Psoas muscle (tissue), 8 donors: Measurements from ENCODE around the gene STAB2. TPM values are rescaled to one million over a fixed set of nuclear protein-coding genes. Genes with fewer than 3 reads are reported as not detected.

Experiments
- ATAC-seq, 4 donors: fragments of 200-7000 bp; cut with Tn5 transposase; one replicate each; pipeline ENCODE4 v1.9.1; 2020; ENCODE audit warnings: moderate library complexity in 3 of 4, mild to moderate bottlenecking in 2 of 4
- DNase-seq, 2 donors: peaks; one replicate each; pipeline ENCODE4 v3.0.0-alpha.2; 2020
- H3K27ac ChIP-seq: fragments of 200-600 bp; one replicate; pipeline ENCODE4 v1.8.0; 2022
- H3K27me3 ChIP-seq, 3 donors: fragments of 200-600 bp in 1 of 3; one replicate each; pipeline versions ENCODE4 v1.6.1 to v1.8.0; 2013 to 2022; ENCODE audit warnings: low read length in 2 of 3, mild to moderate bottlenecking in 2 of 3, moderate library complexity in 1 of 3; ENCODE audit not compliant: insufficient read depth in 3 of 3
- H3K36me3 ChIP-seq, 2 donors: fragments of 200-600 bp in 1 of 2; one replicate each; pipeline versions ENCODE4 v1.6.1 to v1.8.0; 2013 to 2022; ENCODE audit warnings: low read depth in 1 of 2, mild to moderate bottlenecking in 1 of 2, moderate library complexity in 1 of 2; ENCODE audit not compliant: insufficient read depth in 1 of 2
- H3K4me1 ChIP-seq: fragments of 200-600 bp; one replicate; pipeline ENCODE4 v1.8.0; 2022
- H3K4me3 ChIP-seq: fragments of 200-600 bp; one replicate; pipeline ENCODE4 v1.8.0; 2022; ENCODE audit warnings: mild to moderate bottlenecking
- H3K9me3 ChIP-seq: fragments of 200-600 bp; one replicate; pipeline ENCODE4 v1.8.0; 2022
- whole genome bisulfite sequencing, 3 donors: extraction: QIAGEN DNeasy Blood & Tissue Kit; methylation state at CpG; one replicate each; pipeline versions ENCODE4 v1.1.6 to v1.1.7; 2013; 5-methylcytosine and 5-hydroxymethylcytosine counted together
- intact Hi-C, 2 donors: fragments of 100-400 bp; cut with DNase I; formaldehyde crosslinking; loops; one replicate each; pipeline versions ENCODE4 v1.11.0 to v1.14.2; 2022
- polyA plus RNA-seq, 3 donors: library from polyadenylated mRNA; stranded (reverse); fragments of 200-250 nt; gene quantifications; one replicate each; pipeline ENCODE4 v1.2.3, GENCODE V29; 2013
- total RNA-seq, 4 donors: library from RNA; stranded (reverse); fragmentation: NEBNext Ultra II Directional in 2 of 4; extraction: Animal tissue kit (Norgen Biotek cat#: 25700) in 2 of 4; gene quantifications; one replicate each; pipeline versions ENCODE4 v1.2.1 to v1.2.4, GENCODE V29; 2021 to 2023
- TF ChIP-seq, protein P1 (sequence below): fragments of 200-600 bp; IDR thresholded peaks from one replicate; pipeline ENCODE4 v1.8.0; 2022; ENCODE audit warnings: antibody characterized with exemption
- donor health status: healthy with polysubstance abuse.
- donor health status: DM: no; HTN: no; CAD: no; lungs with moderate emphysema.
- donor health status: Bipolar disorder and iron deficiency.
- donor health status: healthy.
- donor health status: DM: yes; HTN: yes; CAD: no.
- donor health status: DM: no; HTN: no; CAD: no.
- donor health status: DM: no; HTN: no; CAD: no.
- donor health status: DM: yes; HTN: yes; CAD: no.

STAB2 gene
- total and polyA plus RNA-seq, 7 donors, result under 0.01 to 0.32 (median 0.06) TPM; not detected in 2

DNA sequence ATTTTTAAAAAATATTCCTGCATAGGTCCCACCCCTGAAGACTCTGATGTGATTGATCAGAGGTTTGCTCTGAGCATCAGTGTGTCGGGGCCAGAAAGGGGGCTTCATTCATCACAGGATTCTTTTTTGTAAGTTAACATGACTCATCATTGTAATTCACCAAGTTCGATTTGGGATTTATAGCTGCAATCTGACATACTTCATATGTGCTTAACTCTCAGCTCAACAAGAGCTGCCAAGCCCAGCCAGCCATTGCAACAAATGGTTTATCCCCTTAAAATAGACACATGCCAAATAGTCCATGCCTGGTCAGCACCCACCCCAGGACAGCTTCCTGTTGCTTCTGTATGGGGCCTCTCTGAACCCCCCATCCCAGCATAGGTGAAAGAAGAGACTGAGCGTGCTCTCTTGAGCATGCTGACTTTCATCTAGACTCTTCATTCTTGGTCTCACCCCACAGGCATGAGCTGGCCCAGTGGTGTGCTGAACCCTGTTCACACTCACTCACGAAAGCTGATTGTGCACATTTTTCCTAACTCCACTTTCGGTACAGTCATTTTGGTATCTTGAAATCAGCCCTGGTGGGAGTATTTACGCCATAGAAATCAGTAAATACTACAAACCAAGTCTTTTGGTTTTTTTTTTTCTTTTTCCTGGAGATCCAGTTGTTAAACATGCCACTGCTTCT is 101.4 kb downstream of the STAB2 start:
- 77 to 79% (median 78%) methylated on average over 6 of the region's 6 CpGs for WGBS, 3 donors
- H3K27me3 ChIP-seq, result no peaks in the 10 kb centered on the region
- H3K4me1 ChIP-seq, result no peaks in the 10 kb centered on the region
- H3K9me3 ChIP-seq, result no peaks in the 10 kb centered on the region
- intact Hi-C loops, result no loop called here
- ATAC-seq (no peak), DNase-seq (no peak)
- H3K36me3 ChIP-seq, result no peaks in the 10 kb centered on the region
- H3K27ac ChIP-seq, result no peak overlapping the region
- H3K4me3 ChIP-seq, result no peak overlapping the region
- TF ChIP-seq, protein P1, sequence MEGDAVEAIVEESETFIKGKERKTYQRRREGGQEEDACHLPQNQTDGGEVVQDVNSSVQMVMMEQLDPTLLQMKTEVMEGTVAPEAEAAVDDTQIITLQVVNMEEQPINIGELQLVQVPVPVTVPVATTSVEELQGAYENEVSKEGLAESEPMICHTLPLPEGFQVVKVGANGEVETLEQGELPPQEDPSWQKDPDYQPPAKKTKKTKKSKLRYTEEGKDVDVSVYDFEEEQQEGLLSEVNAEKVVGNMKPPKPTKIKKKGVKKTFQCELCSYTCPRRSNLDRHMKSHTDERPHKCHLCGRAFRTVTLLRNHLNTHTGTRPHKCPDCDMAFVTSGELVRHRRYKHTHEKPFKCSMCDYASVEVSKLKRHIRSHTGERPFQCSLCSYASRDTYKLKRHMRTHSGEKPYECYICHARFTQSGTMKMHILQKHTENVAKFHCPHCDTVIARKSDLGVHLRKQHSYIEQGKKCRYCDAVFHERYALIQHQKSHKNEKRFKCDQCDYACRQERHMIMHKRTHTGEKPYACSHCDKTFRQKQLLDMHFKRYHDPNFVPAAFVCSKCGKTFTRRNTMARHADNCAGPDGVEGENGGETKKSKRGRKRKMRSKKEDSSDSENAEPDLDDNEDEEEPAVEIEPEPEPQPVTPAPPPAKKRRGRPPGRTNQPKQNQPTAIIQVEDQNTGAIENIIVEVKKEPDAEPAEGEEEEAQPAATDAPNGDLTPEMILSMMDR, result no peak

DNA sequence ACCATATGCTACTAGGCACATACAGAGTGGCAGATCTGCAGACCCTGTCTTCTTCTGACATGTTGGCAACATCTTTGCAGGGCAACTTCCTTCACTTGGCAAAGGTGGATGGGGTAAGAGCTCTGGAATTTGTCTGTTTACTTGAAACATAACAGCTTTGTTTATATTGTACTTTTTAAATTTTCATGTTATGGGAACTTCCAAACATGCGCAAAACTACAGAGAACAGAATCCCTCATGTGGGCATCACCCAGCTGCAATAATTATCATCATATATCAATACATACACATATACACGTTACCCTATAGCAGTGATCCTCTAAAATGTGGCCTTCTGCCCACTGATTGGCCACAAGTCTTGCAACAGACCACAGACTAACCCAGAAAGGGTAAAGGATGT is 103.4 kb downstream of the STAB2 start:
- intact Hi-C loops, result no loop called here
- H3K27me3 ChIP-seq, result no peaks in the 10 kb centered on the region
- H3K4me1 ChIP-seq, result no peaks in the 10 kb centered on the region
- TF ChIP-seq, protein P1, result no peak
- H3K4me3 ChIP-seq, result no peak overlapping the region
- DNase-seq, result no peak
- no peaks in the 10 kb centered on the region for H3K9me3 ChIP-seq
- 83 to 90% (median 85%) methylated on average over 2 of the region's 2 CpGs for WGBS, 3 donors
- ATAC-seq, result no peak
- no peaks in the 10 kb centered on the region for H3K36me3 ChIP-seq
- H3K27ac ChIP-seq, result no peak overlapping the region

DNA sequence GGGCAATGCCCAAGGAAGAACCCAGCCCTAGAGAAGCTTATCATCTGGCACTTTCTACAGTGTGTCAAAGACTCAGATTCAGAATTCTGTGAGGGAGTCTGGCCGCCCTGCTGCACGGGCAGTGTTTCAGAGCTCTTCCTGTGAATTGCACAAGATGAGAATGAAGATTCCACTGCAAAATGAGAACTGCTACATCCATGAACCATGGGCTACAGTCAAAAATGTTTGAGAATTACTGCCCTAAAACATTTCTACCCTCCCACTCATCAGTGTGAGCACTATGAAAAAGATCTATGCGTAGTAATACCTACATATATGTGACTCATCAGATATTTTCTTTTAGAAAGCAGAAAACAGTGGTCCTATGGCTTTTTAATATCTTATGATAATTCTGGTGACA is 104.0 kb downstream of the STAB2 start:
- 73 to 83% (median 78%) methylated on average over 3 of the region's 3 CpGs for WGBS, 3 donors
- H3K4me3 ChIP-seq, result no peak overlapping the region
- H3K36me3 ChIP-seq, result no peaks in the 10 kb centered on the region
- no peaks in the 10 kb centered on the region for H3K4me1 ChIP-seq
- ATAC-seq, result no peak
- no peaks in the 10 kb centered on the region for H3K9me3 ChIP-seq
- intact Hi-C loops, result no loop called here
- TF ChIP-seq, protein P1, result no peak
- H3K27ac ChIP-seq, result no peak overlapping the region
- DNase-seq, result no peak
- H3K27me3 ChIP-seq, result no peaks in the 10 kb centered on the region

DNA sequence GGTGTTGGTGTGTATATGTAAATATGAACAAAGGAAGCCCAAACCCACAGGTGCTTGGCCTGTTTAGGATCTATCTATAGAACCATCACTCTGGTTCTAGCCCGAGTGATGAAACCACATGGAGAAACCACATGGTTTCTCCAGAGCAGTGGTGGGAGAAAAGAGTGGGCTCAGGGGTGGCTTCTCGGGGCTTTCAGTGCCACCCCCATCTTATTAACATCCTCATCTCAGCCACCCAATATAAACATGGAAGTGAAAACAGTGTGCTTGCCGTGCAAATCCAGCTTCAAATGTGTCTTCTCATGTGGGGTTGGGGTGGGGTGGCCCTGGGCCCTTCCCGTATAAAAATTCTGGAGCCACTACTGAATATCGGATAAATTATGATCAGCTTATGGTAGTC is 109.0 kb downstream of the STAB2 start:
- intact Hi-C loops, result no loop called here
- Histone ChIP-seq H3K4me1 (no peaks in the 10 kb centered on the region), H3K27me3 (no peaks in the 10 kb centered on the region), H3K4me3 (no peak overlapping the region), H3K9me3 (no peaks in the 10 kb centered on the region), H3K36me3 (no peaks in the 10 kb centered on the region), H3K27ac (no peak overlapping the region)
- ATAC-seq (no peak), DNase-seq (no peak)
- WGBS, 3 donors, result 83 to 89% (median 88%) methylated on average over 5 of the region's 5 CpGs
- TF ChIP-seq, protein P1, result no peak
